HG02973 (cell line): Measurements from ENCODE around the gene PIK3C2G.
A peak's percentile ranks its signal among the peaks of the same experiment; 100 is the strongest.

Experiments
- ATAC-seq: cut with Tn5 transposase; IDR thresholded peaks from one replicate; pipeline ENCODE4 v1.9.1; 2021; ENCODE audit warnings: moderate library complexity; ENCODE audit not compliant: unreplicated experiment

PIK3C2G gene

GRCh38 chr12:18411453-18411852 is 150.1 kb downstream of the PIK3C2G start:
- ATAC-seq = no peak

DNA sequence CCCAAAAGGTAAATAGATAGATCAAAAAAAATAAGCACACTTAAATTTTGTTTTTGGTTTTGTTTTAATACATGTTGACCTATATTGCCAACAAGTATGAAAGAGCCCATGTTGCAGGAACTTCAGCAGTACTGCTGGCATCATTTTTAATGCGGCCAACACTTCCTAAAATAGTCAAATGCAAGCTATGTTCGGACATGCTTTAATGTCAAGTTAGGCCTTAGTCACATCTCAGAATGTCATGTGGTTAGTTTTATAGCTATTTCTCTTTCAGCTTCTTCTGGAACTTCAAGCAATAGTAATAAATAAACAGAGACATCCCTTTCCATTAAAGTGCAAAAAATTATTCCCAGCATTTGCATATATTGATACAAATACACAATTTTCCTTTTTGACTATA is 153.4 kb downstream of the PIK3C2G start:
- ATAC-seq = no peak

DNA sequence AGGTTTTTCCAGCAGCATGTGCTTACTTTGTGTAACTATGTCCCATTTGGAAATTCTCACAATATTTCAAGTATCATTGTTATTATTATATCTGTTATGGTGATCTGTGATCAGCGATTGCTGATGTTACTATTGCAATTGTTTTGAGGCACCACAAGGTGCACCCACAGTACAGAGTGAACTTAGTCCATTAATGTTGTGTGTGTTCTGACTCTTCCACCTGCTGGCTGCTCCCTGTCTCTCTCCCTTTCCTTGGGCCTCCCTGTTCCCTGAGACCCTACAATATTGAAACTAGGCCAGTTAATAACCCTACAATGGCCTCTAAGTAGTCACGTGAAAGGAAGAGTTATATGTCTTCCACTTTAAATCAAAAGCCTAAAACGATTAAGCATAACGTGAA is 153.9 kb downstream of the PIK3C2G start:
- ATAC-seq = no peak

- no peak for ATAC-seq
These were observed 155.1 kb downstream of the PIK3C2G start for GRCh38 chr12:18416412-18416811.

- no peak for ATAC-seq
These were observed 158.0 kb downstream of the PIK3C2G start for GRCh38 chr12:18419311-18419710.

DNA sequence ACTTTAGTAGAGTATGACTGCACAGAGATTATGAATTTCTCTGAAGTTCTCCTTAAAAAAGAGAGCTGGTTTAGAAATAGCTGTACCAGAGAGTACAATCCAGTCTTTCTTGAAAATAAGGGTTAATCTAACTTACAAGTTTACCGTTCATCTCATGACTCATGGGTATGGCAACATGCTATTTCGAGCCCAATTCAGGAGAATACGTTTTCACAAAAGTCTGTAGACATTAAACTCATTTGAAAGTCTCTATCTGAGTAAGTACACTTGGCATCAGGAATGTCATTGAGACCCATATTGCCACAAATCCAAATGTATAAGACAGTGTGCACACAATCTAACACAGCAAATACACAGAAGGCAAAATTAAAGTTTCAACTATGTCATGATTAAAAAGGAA is 160.5 kb downstream of the PIK3C2G start:
- ATAC-seq = no peak

- no peak for ATAC-seq
These were observed 161.6 kb downstream of the PIK3C2G start for GRCh38 chr12:18422871-18423270.

GRCh38 chr12:18424857-18425256 is 163.5 kb downstream of the PIK3C2G start:
- ATAC-seq = no peak

- no peak for ATAC-seq
These were observed 166.2 kb downstream of the PIK3C2G start for GRCh38 chr12:18427520-18427919.

GRCh38 chr12:18428416-18428815 is 167.1 kb downstream of the PIK3C2G start:
- ATAC-seq = no peak

GRCh38 chr12:18429366-18429765 is 168.0 kb downstream of the PIK3C2G start:
- ATAC-seq = no peak

DNA sequence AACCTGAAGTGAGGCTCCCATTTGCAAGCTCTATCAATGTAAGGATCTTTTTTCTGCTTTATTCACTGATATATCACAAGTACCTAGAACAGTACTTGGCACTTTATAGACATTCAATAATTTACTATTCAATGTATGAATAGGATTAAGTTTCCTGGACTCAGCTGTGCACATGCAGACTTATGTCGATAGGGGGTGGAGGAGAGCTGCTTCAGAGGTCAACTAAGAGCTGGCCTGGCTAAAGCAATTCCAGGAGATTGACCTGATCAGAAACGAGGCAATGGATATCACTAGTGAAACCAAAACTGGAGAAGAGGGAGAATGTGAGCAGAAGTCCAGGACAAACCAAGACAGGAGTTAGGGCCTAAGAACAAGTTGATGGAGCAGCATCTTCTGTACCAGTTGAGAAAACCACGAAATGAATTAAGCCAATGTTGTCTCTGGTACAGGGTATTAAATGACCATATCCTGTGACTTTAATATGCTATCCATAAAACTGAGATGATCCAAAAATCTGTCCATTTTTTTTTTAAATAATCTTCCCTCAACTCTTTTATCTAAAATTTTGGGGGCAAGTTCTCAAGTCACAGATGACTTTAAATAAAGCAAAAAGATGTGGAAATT is 169.2 kb downstream of the PIK3C2G start:
- ATAC-seq = peak; percentile 67

GRCh38 chr12:18431771-18432170 is 170.5 kb downstream of the PIK3C2G start:
- ATAC-seq = no peak

DNA sequence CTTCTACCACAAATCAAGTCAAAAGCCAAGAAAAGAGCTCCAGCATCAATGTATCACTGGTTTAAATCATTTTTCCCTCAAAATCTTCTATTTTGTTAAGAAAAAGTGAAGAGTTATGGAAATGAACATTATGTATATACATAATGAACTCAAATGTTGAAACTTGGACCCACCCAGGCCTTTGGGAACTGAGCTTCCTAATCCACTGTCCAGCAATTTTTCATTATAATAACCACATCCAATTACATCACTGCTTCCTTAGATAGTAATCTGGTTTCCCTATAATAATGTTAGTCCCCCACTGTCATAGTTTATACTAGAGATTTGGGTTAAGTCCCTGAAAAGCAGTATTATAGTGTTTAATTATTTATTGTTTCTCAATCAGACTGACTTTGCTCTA is 170.9 kb downstream of the PIK3C2G start:
- no peak for ATAC-seq

GRCh38 chr12:18436170-18436569 is 174.9 kb downstream of the PIK3C2G start:
- no peak for ATAC-seq

GRCh38 chr12:18439541-18439940 is 178.2 kb downstream of the PIK3C2G start:
- ATAC-seq = no peak

DNA sequence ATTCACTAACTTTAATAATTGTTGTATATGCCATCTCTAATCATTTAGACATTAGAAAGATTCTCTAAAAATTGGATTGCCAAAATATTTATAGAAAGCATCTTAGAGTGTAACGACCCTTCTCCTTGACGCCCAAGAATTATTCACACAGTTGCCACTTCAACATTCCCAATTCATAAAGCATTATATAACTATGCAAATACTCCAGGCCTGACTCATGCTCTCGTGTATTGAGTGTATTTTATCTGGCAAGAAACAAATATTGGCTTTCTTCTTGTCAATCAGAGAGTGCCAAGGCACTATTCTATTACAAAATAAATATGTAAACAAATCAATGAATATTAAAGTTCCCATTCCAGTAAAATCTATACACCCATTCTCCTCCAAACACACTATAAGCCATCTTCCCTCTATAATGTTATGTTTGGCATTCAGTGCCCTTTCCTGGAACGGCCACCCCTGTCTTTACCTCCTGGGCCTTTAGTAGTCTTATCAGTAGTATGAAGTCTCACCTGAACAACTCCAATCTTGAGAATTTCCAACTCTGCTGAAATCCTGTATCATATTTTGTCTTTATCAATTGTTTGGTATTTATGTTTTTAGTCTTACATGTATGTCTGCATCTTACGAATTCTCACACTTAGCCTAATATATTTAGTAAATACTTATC is 182.6 kb downstream of the PIK3C2G start:
- ATAC-seq = no peak

- no peak for ATAC-seq
These were observed 184.8 kb downstream of the PIK3C2G start for GRCh38 chr12:18446061-18446644.

DNA sequence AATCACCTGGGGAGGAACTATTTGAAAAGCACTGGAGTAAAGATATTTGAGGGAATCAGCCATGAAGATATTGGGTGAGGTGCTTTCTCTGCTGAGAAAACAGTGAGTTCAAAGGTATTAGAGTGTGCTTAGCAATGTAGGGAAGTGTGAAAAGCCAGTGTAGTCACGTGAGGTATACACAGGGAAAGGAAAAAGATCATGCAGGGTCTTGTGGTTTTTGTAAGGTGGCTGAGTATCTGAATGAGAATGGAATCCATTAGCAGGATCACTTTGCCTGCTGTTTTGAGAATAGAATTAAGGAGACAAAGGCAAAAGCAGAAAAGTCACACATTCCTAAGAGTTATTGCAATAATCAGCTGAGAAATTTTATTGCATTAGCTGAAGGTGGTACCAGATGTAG is 193.0 kb downstream of the PIK3C2G start:
- ATAC-seq = no peak

DNA sequence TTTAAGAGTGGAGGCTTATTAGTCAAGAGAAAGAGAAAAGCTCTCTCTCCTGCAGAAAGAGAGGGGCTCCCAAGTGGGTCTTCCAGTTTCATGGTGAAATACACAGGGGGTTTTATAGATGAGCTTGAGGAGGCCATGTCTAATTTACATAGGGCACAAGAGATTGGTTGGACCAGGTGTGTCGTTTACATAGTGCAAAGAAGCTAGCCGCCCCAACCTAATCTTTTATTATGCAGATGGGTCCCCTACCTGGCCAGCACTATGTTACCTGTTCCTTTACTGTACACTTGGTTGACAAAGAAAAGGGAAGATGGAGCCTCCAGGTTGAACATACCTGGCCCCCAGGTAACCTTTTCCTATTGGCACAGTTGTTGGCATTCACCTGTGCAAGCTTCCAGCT is 195.0 kb downstream of the PIK3C2G start:
- no peak for ATAC-seq

DNA sequence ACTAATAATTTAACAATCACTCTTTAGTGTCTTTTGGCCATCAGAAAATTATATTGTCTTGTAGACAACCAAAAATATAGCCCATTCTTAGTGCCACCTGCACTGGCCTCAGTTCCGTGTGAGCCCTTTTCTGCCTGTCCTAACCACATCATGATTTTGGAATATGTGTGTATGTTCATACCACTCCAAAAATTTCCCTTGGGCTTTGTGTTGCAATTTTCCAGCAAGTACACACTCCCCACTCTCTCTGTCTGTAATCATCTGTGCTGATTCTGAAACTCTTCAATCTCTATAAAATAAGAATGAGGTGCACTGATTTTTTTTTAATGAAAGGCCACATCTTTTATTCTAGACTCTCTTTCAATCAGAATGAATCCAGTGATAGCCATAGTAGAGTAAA is 196.0 kb downstream of the PIK3C2G start:
- no peak for ATAC-seq

DNA sequence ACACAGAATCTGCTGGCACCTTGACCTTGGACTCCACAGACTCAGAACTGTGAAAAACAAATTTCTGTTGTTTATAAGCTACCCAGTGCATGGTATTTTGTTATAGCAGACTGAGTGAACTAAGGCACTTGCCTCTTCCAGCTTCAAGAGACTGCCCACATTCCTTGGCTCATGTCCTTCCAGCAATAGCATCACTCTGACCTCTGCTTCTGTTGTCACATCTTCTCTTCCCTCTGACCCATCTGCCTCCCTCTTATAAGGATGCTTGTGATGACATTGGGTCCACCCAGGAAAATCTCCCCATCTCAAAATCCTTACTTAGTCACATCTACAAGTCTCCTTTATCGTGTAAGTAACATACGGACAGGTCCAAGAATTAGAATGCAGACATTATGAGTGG is 200.4 kb downstream of the PIK3C2G start:
- no peak for ATAC-seq

DNA sequence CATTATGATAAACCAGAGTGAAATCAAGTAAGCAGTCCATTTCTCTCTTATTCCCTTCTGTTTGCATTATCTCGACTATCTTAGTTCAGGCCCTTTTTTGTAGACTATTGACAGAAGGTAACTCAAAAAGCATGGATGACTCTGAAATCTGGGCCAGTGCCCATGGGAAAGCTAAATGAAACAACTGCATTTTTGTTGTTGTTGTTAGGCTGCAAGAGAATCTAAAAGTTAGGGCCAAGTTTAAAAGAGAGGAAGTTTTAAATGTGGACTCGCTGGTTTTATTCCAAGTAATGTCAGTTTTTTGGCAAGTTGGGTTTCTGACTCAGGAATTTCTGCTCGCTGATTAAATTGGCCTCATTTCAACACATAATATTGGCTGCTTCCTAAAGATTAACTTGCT is 201.1 kb downstream of the PIK3C2G start:
- no peak for ATAC-seq
